K562 treated with DMSO at 1 percent for 48 hours (cell line): ENCODE results near the gene NLGN2. TPM values are rescaled to one million over a fixed set of nuclear protein-coding genes. Genes with fewer than 3 reads are reported as not detected.

ENCODE experiments used
- total RNA-seq: library from RNA; unstranded; fragments of 300-600 nt; gene quantifications from 2 replicates; pipeline ENCODE4 v1.2.3, GENCODE V29; 2022; ENCODE audit warnings: low replicate concordance; ENCODE audit errors: extremely low read depth

The NLGN2 gene
- not detected in 2 replicates for total RNA-seq

GRCh38 chr17:7407485-7408251, at the start of gene NLGN2:
NLGN2 (plus strand) TSS chr17:7407845; CDS start chr17:7408256, 411 bp downstream.

GRCh38 chr17:7380855-7381683, 26.6 kb upstream of the NLGN2 start, which contains the start of gene TNK1:
TNK1 (plus strand) TSS chr17:7381089; CDS start chr17:7382927, 1,838 bp downstream.

GRCh38 chr17:7394452-7395191, 13.0 kb upstream of the NLGN2 start, which contains the start of gene PLSCR3:
PLSCR3 (minus strand) TSS chr17:7394525; CDS start chr17:7394110, 415 bp downstream.

GRCh38 chr17:7403977-7404736, 3.5 kb upstream of the NLGN2 start, which contains the start of gene TMEM256:
TMEM256 (minus strand) TSS chr17:7404097; CDS start chr17:7404084, 13 bp downstream.

GRCh38 chr17:7419819-7420610, 12.4 kb downstream of the NLGN2 start, which contains the start of gene SPEM1:
SPEM1 (plus strand) TSS chr17:7420324; CDS start chr17:7420385, 61 bp downstream.

GRCh38 chr17:7425316-7425715, 17.7 kb downstream of the NLGN2 start, which contains the start of gene SPEM2:
SPEM2 (plus strand) TSS chr17:7425616; CDS start chr17:7425689, 73 bp downstream.

GRCh38 chr17:7428557-7428956, 20.9 kb downstream of the NLGN2 start, which contains the start of gene SPEM3:
SPEM3 (plus strand) TSS chr17:7428857; CDS start chr17:7428903, 46 bp downstream.

GRCh38 chr17:7439462-7440112, 31.9 kb downstream of the NLGN2 start, which contains the start of gene FGF11:
FGF11 (plus strand) TSS chr17:7439512; CDS start chr17:7439621, 109 bp downstream.

GRCh38 chr17:7444682-7445618, 37.3 kb downstream of the NLGN2 start, which contains the start of gene CHRNB1:
CHRNB1 (plus strand) TSS chr17:7445061; CDS start chr17:7445128, 67 bp downstream.

Other genes starting within 250 kb of the NLGN2 start
- not detected in 2 replicates for gene ASGR1, start 228.5 kb upstream of the NLGN2 start, total RNA-seq
- not detected in 2 replicates for gene DLG4, start 188.0 kb upstream of the NLGN2 start, total RNA-seq
- gene ACADVL, start 187.9 kb upstream of the NLGN2 start, total RNA-seq = 648 TPM in 1 of 2 replicates, not detected in the other
- not detected in 2 replicates for gene DVL2, start 173.3 kb upstream of the NLGN2 start, total RNA-seq
- not detected in 2 replicates for gene PHF23, start 168.4 kb upstream of the NLGN2 start, total RNA-seq
- gene GABARAP, start 165.4 kb upstream of the NLGN2 start, total RNA-seq = not detected in 2 replicates
- gene CTDNEP1, start 156.1 kb upstream of the NLGN2 start, total RNA-seq = not detected in 2 replicates
- not detected in 2 replicates for gene ELP5, start 155.6 kb upstream of the NLGN2 start, total RNA-seq
- gene CLDN7, start 145.4 kb upstream of the NLGN2 start, total RNA-seq = not detected in 2 replicates
- not detected in 2 replicates for gene SLC2A4, start 126.1 kb upstream of the NLGN2 start, total RNA-seq
- gene YBX2, start 113.2 kb upstream of the NLGN2 start, total RNA-seq = not detected in 2 replicates
- gene EIF5A, start 100.2 kb upstream of the NLGN2 start, total RNA-seq = 875 TPM in 1 of 2 replicates, not detected in the other
- gene GPS2, start 92.5 kb upstream of the NLGN2 start, total RNA-seq = not detected in 2 replicates
- not detected in 2 replicates for gene NEURL4, start 78.5 kb upstream of the NLGN2 start, total RNA-seq
- gene ACAP1, start 71.3 kb upstream of the NLGN2 start, total RNA-seq = not detected in 2 replicates
- not detected in 2 replicates for gene KCTD11, start 55.7 kb upstream of the NLGN2 start, total RNA-seq
- gene TMEM95, start 52.7 kb upstream of the NLGN2 start, total RNA-seq = not detected in 2 replicates
- not detected in 2 replicates for gene TNK1, start 26.8 kb upstream of the NLGN2 start, total RNA-seq
- gene PLSCR3, start 13.3 kb upstream of the NLGN2 start, total RNA-seq = not detected in 2 replicates
- not detected in 2 replicates for gene TMEM256, start 3.7 kb upstream of the NLGN2 start, total RNA-seq
- not detected in 2 replicates for gene SPEM1, start 12.5 kb downstream of the NLGN2 start, total RNA-seq
- gene SPEM2, start 17.8 kb downstream of the NLGN2 start, total RNA-seq = not detected in 2 replicates
- not detected in 2 replicates for gene SPEM3, start 21.0 kb downstream of the NLGN2 start, total RNA-seq
- not detected in 2 replicates for gene TMEM102, start 27.6 kb downstream of the NLGN2 start, total RNA-seq
- not detected in 2 replicates for gene FGF11, start 31.7 kb downstream of the NLGN2 start, total RNA-seq
- not detected in 2 replicates for gene CHRNB1, start 37.2 kb downstream of the NLGN2 start, total RNA-seq
- gene ZBTB4, start 71.8 kb downstream of the NLGN2 start, total RNA-seq = not detected in 2 replicates
- not detected in 2 replicates for gene SLC35G6, start 73.6 kb downstream of the NLGN2 start, total RNA-seq
- gene POLR2A, start 76.5 kb downstream of the NLGN2 start, total RNA-seq = 83.6 TPM in 1 of 2 replicates, not detected in the other
- gene TNFSF12, start 141.2 kb downstream of the NLGN2 start, total RNA-seq = not detected in 2 replicates
- not detected in 2 replicates for gene TNFSF13, start 150.9 kb downstream of the NLGN2 start, total RNA-seq
- gene SENP3, start 154.1 kb downstream of the NLGN2 start, total RNA-seq = not detected in 2 replicates
- not detected in 2 replicates for gene CD68, start 171.8 kb downstream of the NLGN2 start, total RNA-seq
- not detected in 2 replicates for gene MPDU1, start 176.0 kb downstream of the NLGN2 start, total RNA-seq
- not detected in 2 replicates for gene SOX15, start 182.2 kb downstream of the NLGN2 start, total RNA-seq
- gene FXR2, start 207.1 kb downstream of the NLGN2 start, total RNA-seq = not detected in 2 replicates
- gene SAT2, start 220.0 kb downstream of the NLGN2 start, total RNA-seq = not detected in 2 replicates
- gene SHBG, start 222.3 kb downstream of the NLGN2 start, total RNA-seq = not detected in 2 replicates
- not detected in 2 replicates for gene ATP1B2, start 243.1 kb downstream of the NLGN2 start, total RNA-seq